ENCODE results near the gene TMEM30B.
A peak's percentile ranks its signal among the peaks of the same experiment; 100 is the strongest.

The TMEM30B gene

DNA sequence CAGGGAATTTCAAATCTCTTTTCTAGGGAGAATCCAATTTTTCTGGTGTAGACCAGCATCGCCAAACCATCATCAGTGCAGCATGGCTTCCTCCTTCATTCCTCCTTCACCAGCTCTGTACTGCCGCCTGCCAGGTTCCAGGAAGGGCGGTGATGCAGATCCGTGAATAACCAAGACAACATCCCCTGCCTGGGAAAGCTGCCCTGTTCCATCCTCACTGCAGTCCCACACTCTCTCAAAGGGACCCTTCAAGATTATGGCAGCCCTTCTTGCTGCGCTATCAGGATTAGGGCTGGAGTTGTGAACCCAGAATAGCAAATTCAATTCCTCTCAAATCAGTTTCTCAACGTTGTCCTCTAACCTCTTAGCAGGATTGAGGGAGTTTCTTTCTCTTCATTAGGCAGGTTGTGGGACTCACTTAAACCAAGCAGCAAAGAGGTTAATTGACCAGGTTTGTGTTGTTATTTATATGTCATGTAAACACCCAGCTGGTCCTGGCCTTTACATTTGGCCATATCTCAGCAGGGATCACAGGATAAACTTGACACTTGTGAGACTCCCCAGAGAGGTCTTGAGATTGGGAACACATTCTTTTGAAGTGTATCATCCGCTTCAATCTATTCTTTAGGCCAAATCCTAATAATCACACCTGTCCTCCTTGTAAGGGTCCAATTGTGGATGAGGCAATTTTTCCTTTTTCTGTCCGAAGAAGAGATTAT lies 26.2 kb downstream of the TMEM30B start:
- TF ChIP-seq, protein P1, sequence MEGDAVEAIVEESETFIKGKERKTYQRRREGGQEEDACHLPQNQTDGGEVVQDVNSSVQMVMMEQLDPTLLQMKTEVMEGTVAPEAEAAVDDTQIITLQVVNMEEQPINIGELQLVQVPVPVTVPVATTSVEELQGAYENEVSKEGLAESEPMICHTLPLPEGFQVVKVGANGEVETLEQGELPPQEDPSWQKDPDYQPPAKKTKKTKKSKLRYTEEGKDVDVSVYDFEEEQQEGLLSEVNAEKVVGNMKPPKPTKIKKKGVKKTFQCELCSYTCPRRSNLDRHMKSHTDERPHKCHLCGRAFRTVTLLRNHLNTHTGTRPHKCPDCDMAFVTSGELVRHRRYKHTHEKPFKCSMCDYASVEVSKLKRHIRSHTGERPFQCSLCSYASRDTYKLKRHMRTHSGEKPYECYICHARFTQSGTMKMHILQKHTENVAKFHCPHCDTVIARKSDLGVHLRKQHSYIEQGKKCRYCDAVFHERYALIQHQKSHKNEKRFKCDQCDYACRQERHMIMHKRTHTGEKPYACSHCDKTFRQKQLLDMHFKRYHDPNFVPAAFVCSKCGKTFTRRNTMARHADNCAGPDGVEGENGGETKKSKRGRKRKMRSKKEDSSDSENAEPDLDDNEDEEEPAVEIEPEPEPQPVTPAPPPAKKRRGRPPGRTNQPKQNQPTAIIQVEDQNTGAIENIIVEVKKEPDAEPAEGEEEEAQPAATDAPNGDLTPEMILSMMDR (IDR thresholded peaks at IDR 0.05; ENCODE audit: insufficient read depth, low read length, missing control alignments) = no peak
- DNase-seq (ENCODE audit: low read depth, low spot score) = no peak
- H3K4me3 ChIP-seq (ENCODE audit: low read depth, low read length) = no peak overlapping the region
- ChIA-PET POLR2A (no interaction called here), CTCF (interaction anchor here (0.6 to 11.4 kb wide), 8 partner anchors 31 to 905 kb away, joined by 3 to 122 read pairs (median 12); partner anchors contain the start of genes SLC38A6 and TRMT5)

DNA sequence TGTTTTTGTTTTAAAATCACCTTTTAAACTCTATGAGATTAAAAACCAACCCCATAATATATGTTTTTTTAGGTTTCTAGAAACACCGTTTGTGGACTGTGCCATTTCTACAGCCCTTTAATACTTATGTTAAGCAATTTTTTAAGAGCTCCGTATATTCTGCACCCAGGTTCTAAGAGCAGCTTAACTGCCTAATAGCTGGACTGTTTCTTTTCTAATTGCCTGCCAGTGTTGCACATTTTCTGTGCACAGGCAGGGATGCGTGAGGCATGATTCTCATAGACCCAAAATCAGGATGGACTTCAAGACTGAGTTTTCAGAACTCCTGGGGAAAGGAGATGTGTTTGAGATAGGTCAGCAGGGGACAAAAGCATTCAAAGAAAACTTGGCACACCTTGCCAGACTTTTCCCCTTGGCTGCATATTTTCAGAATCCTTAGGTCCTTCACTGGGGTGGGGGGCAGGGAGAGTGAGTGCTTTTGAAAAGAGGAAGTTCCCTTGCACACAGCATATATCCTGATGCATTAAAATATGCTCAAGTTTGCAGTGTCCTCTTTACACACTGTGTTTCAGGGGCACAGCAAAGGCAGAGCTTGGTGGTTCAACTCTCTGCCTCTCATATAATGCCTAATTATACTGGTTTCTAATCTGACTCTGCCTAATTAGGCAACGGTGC lies 27.9 kb downstream of the TMEM30B start:
- POLR2A ChIA-PET = no interaction called here
- TF ChIP-seq, protein P1 (IDR thresholded peaks at IDR 0.05; ENCODE audit: insufficient read depth, low read length, missing control alignments) = no peak
- DNase-seq (ENCODE audit: low read depth, low spot score) = no peak
- H3K4me3 ChIP-seq (ENCODE audit: low read depth, low read length) = no peak overlapping the region
- CTCF ChIA-PET = interaction anchor here (0.6 to 11.4 kb wide), 32 partner anchors 9 to 905 kb away, joined by 3 to 122 read pairs (median 4); partner anchors contain the start of genes SLC38A6 and TRMT5

DNA sequence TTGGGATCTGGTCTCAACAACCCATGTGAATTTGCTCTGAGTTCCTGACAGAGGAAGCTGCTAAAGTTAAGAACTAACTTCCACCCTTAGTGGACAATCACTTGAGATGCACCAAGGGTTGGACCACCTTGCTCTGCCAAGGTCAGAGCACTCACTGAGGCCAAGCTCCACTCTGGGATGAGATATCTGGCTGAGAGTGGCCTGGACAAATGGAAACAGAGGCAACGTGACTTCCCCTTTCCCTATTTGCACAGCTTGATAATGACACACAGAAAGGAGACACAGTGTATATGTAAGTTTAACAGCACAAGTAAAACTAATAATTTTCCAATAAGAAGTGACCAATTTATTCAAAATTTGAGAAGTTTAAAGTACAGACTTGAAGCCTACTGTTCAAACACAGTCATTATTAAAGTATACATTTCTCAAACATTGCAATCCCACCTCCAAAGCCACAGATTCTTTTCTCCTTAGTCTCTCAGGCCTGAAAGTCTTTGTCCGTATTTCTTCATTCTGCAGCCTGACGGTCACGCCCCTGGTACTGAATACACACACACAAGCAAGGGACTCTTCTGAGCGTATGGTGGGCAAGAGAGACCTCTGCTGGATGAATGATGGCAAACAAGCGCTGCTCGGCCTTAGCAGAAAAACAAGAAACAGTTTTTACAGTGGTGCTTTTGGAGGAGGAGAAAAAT lies 28.6 kb downstream of the TMEM30B start:
- ChIA-PET POLR2A (no interaction called here), CTCF (interaction anchor here (0.8 to 11.4 kb wide), 33 partner anchors 10 to 902 kb away, joined by 3 to 122 read pairs (median 4); no protein-coding TSS in a partner anchor)
- TF ChIP-seq, protein P1 (IDR thresholded peaks at IDR 0.05; ENCODE audit: insufficient read depth, low read length, missing control alignments) = peak; percentile 73
- peak; percentile 95 for DNase-seq (ENCODE audit: low read depth, low spot score)
- no peak overlapping the region for H3K4me3 ChIP-seq (ENCODE audit: low read depth, low read length)

DNA sequence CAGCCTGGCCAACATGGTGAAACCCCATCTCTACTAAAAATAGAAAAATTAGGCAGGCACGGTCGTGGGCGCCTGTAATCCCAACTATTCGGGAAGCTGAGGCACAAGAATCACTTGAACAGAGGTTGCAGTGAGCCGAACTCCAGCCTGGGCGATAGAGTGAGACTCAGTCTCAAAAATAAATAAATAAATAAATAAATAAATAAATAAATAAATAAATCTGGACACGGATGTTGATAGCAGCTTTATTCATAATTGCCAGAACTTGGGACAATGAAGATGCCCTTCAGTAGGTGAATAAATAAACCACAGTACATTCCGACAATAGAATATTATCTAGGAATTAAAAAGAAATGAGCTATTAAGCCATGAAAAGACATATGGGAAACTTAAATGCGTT lies 31.1 kb downstream of the TMEM30B start:
- H3K4me3 ChIP-seq (ENCODE audit: low read depth, low read length) = no peak overlapping the region
- ChIA-PET POLR2A (interaction anchor here (0.6 kb wide), 1 partner anchor 680 kb away, joined by 3 read pairs; no protein-coding TSS in a partner anchor), CTCF (interaction anchor here (0.6 to 11.4 kb wide), 5 partner anchors 8 to 626 kb away, joined by 3 to 122 read pairs (median 3); no protein-coding TSS in a partner anchor)
- TF ChIP-seq, protein P1 (IDR thresholded peaks at IDR 0.05; ENCODE audit: insufficient read depth, low read length, missing control alignments) = no peak
- DNase-seq (ENCODE audit: low read depth, low spot score) = no peak

DNA sequence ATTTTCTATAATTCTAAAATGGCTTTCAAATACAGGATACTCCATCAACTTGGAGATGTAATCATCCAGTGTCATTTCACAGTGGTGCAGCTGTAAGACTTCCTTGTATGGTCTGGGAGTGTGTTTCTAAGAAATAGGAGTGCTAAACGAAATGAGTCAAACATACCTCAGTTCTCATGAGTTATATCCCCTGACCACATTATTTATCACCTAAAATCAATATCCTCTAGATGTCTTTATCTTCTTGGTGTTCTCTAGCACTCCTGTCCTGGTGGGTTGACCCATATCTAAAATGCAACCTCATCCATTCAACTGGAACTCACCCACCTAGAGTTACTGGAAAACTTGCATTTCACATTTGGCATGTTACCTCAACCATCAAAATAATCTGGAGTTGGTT lies 33.2 kb downstream of the TMEM30B start:
- POLR2A ChIA-PET = interaction anchor here (0.5 kb wide), 1 partner anchor 56 kb away, joined by 3 read pairs; no protein-coding TSS in a partner anchor
- TF ChIP-seq, protein P1 (IDR thresholded peaks at IDR 0.05; ENCODE audit: insufficient read depth, low read length, missing control alignments) = no peak
- CTCF ChIA-PET = no interaction called here
- H3K4me3 ChIP-seq (ENCODE audit: low read depth, low read length) = no peak overlapping the region
- DNase-seq (ENCODE audit: low read depth, low spot score) = no peak
